Measurements from ENCODE around the gene MYPN.

DNA sequence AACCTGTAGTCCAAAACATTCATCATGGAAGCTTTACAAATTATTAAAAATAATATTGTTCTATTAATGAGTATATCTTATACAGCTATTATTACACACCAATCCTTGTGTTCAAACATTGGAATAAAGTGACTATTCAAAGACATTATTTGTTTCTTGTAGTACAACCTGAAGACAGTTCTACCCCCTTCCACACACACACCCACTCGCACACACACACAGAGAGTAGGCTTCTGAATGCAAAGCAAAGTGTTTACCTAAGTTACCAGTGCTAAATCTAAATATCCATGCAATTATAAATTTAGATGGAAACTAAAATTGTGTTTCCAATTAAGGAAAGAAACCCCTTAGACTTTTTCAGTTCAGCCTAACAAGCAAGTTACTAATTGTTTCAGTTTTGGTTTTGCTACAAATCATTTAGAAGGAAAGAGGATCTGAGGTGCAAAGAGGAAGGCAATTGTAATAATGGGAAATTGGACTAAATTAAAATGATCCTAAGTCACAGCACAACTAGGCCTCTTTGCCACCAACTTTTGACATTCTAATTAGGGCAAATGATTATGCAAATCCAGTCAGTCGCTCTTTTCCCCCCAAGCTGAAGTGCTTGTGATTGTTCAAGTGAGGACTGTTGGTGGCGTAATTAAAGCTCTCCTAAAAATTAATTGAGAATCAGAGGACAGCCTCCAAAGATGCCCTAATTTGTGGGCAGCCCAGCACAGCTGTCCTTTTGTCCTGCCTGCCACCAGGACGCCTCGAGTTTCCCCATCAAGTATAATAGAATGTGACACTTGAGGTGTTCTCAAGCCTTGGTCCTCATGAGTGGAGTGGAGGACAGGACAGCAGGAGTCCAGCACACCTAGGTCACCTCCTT is 142.6 kb downstream of the MYPN start:
- TF ChIP-seq, protein P1, sequence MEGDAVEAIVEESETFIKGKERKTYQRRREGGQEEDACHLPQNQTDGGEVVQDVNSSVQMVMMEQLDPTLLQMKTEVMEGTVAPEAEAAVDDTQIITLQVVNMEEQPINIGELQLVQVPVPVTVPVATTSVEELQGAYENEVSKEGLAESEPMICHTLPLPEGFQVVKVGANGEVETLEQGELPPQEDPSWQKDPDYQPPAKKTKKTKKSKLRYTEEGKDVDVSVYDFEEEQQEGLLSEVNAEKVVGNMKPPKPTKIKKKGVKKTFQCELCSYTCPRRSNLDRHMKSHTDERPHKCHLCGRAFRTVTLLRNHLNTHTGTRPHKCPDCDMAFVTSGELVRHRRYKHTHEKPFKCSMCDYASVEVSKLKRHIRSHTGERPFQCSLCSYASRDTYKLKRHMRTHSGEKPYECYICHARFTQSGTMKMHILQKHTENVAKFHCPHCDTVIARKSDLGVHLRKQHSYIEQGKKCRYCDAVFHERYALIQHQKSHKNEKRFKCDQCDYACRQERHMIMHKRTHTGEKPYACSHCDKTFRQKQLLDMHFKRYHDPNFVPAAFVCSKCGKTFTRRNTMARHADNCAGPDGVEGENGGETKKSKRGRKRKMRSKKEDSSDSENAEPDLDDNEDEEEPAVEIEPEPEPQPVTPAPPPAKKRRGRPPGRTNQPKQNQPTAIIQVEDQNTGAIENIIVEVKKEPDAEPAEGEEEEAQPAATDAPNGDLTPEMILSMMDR (IDR thresholded peaks at IDR 0.05), result no peak
- no peak for TF ChIP-seq EZH2 (IDR thresholded peaks at IDR 0.05; ENCODE audit: borderline replicate concordance, insufficient read depth, low read depth, low read length, poor library complexity, severe bottlenecking)

All from B cell (primary cell).